Naive B cell (primary cell): Measurements from ENCODE around the gene TRIM17. TPM values are rescaled to one million over a fixed set of nuclear protein-coding genes. Genes with fewer than 3 reads are reported as not detected.

Experiments used
- ATAC-seq, 2 donors: fragments of 150-1000 bp; cut with Tn5 transposase; 2 replicates each; pipeline ENCODE4 v1.10.0; 2021; ENCODE audit warnings: low read depth in 2 of 2, mild to moderate bottlenecking in 2 of 2, moderate library complexity in 2 of 2
- DNase-seq: peaks from one replicate; pipeline ENCODE4 v3.0.0; 2022
- H3K27ac Mint-ChIP-seq, 6 donors: one replicate each; pipeline ENCODE4 v1.8.0; 2020 to 2022; ENCODE audit warnings: mild to moderate bottlenecking in 6 of 6, mixed read lengths in 6 of 6, moderate library complexity in 5 of 6, inconsistent platforms in 2 of 6
- H3K27me3 Mint-ChIP-seq, 3 donors: one replicate each; pipeline ENCODE4 v1.8.0; 2021 to 2022; ENCODE audit warnings: mixed read lengths in 3 of 3, mild to moderate bottlenecking in 1 of 3
- H3K36me3 Mint-ChIP-seq, 2 donors: one replicate each; pipeline ENCODE4 v1.8.0; 2020 to 2022; ENCODE audit warnings: mixed read lengths in 2 of 2, inconsistent platforms in 1 of 2, mild to moderate bottlenecking in 1 of 2
- H3K4me1 Mint-ChIP-seq, 3 donors: one replicate each; pipeline ENCODE4 v1.8.0; 2020 to 2022; ENCODE audit warnings: mixed read lengths in 3 of 3, inconsistent platforms in 1 of 3, mild to moderate bottlenecking in 1 of 3, moderate library complexity in 1 of 3
- H3K4me3 Mint-ChIP-seq, 8 donors: one replicate each; pipeline ENCODE4 v1.8.0; 2020 to 2022; ENCODE audit warnings: mild to moderate bottlenecking in 8 of 8, mixed read lengths in 8 of 8, moderate library complexity in 8 of 8, inconsistent platforms in 2 of 8
- H3K9me3 Mint-ChIP-seq, 7 donors: one replicate each; pipeline ENCODE4 v1.8.0; 2020 to 2022; ENCODE audit warnings: mixed read lengths in 7 of 7, mild to moderate bottlenecking in 5 of 7, inconsistent platforms in 2 of 7, moderate library complexity in 1 of 7
- polyA plus RNA-seq, 6 donors: library from polyadenylated mRNA; unstranded; fragments of 300-500 nt; fragmentation: Illumina TruSeq; gene quantifications; one replicate each; pipeline ENCODE4 v1.2.3, GENCODE V29; 2021; ENCODE audit warnings: low read depth in 6 of 6

TRIM17 gene
- polyA plus RNA-seq, 6 donors from 2014 or later = 0.24 to 0.27 (median 0.26) TPM; not detected in 2

- Mint-ChIP-seq H3K4me1 (peaks cover 19 to 45% (median 23%) of the 10 kb centered on the region in 3 donors), H3K4me3 (peak overlapping the region in 3 of 8 donors; percentile 47 to 93 (median 80)), H3K27ac (peak overlapping the region in 2 of 6 donors; percentile 51 to 79), H3K9me3 (no peaks in the 10 kb centered on the region), H3K27me3 (peaks cover 0 to 1% (median 0%) of the 10 kb centered on the region in 3 donors), H3K36me3 (no peaks in the 10 kb centered on the region)
- DNase-seq (no peak), ATAC-seq (no peak)
These were observed 6.6 kb downstream of the TRIM17 start for GRCh38 chr1:228410015-228410414.

- Mint-ChIP-seq H3K36me3 (no peaks in the 10 kb centered on the region), H3K27me3 (no peaks in the 10 kb centered on the region), H3K9me3 (no peaks in the 10 kb centered on the region), H3K4me1 (peaks cover 28 to 53% (median 31%) of the 10 kb centered on the region in 3 donors), H3K4me3 (peak overlapping the region in 3 of 8 donors; percentile 53 to 93 (median 72)), H3K27ac (peak overlapping the region in 1 of 6 donors; percentile 44)
- DNase-seq (no peak), ATAC-seq (no peak)
These were observed 7.5 kb downstream of the TRIM17 start for GRCh38 chr1:228408869-228409805.

- H3K27me3 Mint-ChIP-seq = no peaks in the 10 kb centered on the region
- H3K4me3 Mint-ChIP-seq = peak overlapping the region; percentile 51 to 97 (median 85)
- DNase-seq (no peak), ATAC-seq (no peak)
- H3K36me3 Mint-ChIP-seq = no peaks in the 10 kb centered on the region
- peaks cover 36 to 62% (median 37%) of the 10 kb centered on the region in 3 donors for H3K4me1 Mint-ChIP-seq
- H3K9me3 Mint-ChIP-seq = no peaks in the 10 kb centered on the region
- H3K27ac Mint-ChIP-seq = peak overlapping the region in 3 of 6 donors; percentile 59 to 87 (median 82)
These were observed 8.4 kb downstream of the TRIM17 start for GRCh38 chr1:228408041-228408868.

GRCh38 chr1:228407106-228408040 is 9.3 kb downstream of the TRIM17 start:
- Mint-ChIP-seq H3K4me3 (peak overlapping the region; percentile 78 to 97 (median 91)), H3K27ac (peak overlapping the region; percentile 63 to 92 (median 86)), H3K4me1 (peaks cover 43 to 71% (median 46%) of the 10 kb centered on the region in 3 donors), H3K9me3 (no peaks in the 10 kb centered on the region), H3K27me3 (no peaks in the 10 kb centered on the region), H3K36me3 (no peaks in the 10 kb centered on the region)
- ATAC-seq (peak in 1 of 2 donors; percentile 41), DNase-seq (no peak)

GRCh38 chr1:228405979-228406228 is 10.8 kb downstream of the TRIM17 start:
- H3K4me3 Mint-ChIP-seq = peak overlapping the region; percentile 89 to 97 (median 92)
- peaks cover 49 to 82% (median 51%) of the 10 kb centered on the region in 3 donors for H3K4me1 Mint-ChIP-seq
- H3K27me3 Mint-ChIP-seq = no peaks in the 10 kb centered on the region
- ATAC-seq (no peak), DNase-seq (no peak)
- no peaks in the 10 kb centered on the region for H3K36me3 Mint-ChIP-seq
- H3K27ac Mint-ChIP-seq = peak overlapping the region in 5 of 6 donors; percentile 67 to 91 (median 82)
- H3K9me3 Mint-ChIP-seq = no peaks in the 10 kb centered on the region

- Mint-ChIP-seq H3K36me3 (no peaks in the 10 kb centered on the region), H3K4me3 (peak overlapping the region; percentile 89 to 97 (median 92)), H3K27me3 (no peaks in the 10 kb centered on the region), H3K4me1 (peaks cover 51 to 84% (median 51%) of the 10 kb centered on the region in 3 donors), H3K9me3 (no peaks in the 10 kb centered on the region), H3K27ac (peak overlapping the region in 5 of 6 donors; percentile 67 to 91 (median 82))
- ATAC-seq = no peak
- DNase-seq = no peak
These were observed 11.3 kb downstream of the TRIM17 start for GRCh38 chr1:228405200-228405978.

- H3K27me3 Mint-ChIP-seq = no peaks in the 10 kb centered on the region
- no peaks in the 10 kb centered on the region for H3K36me3 Mint-ChIP-seq
- ATAC-seq (no peak), DNase-seq (no peak)
- no peaks in the 10 kb centered on the region for H3K9me3 Mint-ChIP-seq
- H3K4me1 Mint-ChIP-seq = peaks cover 51 to 82% (median 55%) of the 10 kb centered on the region in 3 donors
- peak overlapping the region in 3 of 6 donors; percentile 37 to 87 (median 50) for H3K27ac Mint-ChIP-seq
- peak overlapping the region in 7 of 8 donors; percentile 68 to 97 (median 91) for H3K4me3 Mint-ChIP-seq
These were observed 12.4 kb downstream of the TRIM17 start for GRCh38 chr1:228404107-228404720.

GRCh38 chr1:228403231-228403631 is 13.4 kb downstream of the TRIM17 start:
- no peak for ATAC-seq
- Mint-ChIP-seq H3K27ac (no peak overlapping the region), H3K4me3 (peak overlapping the region in 1 of 8 donors; percentile 27), H3K36me3 (no peaks in the 10 kb centered on the region), H3K9me3 (no peaks in the 10 kb centered on the region), H3K27me3 (no peaks in the 10 kb centered on the region), H3K4me1 (peaks cover 46 to 75% (median 51%) of the 10 kb centered on the region in 3 donors)
- DNase-seq = no peak

- Mint-ChIP-seq H3K4me3 (no peak overlapping the region), H3K4me1 (peaks cover 46 to 69% (median 47%) of the 10 kb centered on the region in 3 donors)
These were observed 14.0 kb downstream of the TRIM17 start for GRCh38 chr1:228402641-228403025.

GRCh38 chr1:228401782-228402640 is 14.7 kb downstream of the TRIM17 start:
- no peaks in the 10 kb centered on the region for H3K36me3 Mint-ChIP-seq

More at GRCh38 chr1:228402641-228403025, 14.0 kb downstream of the TRIM17 start:
- Mint-ChIP-seq H3K27me3 (no peaks in the 10 kb centered on the region), H3K36me3 (no peaks in the 10 kb centered on the region), H3K9me3 (no peaks in the 10 kb centered on the region), H3K27ac (peak overlapping the region in 1 of 6 donors; percentile 71)
- ATAC-seq (no peak), DNase-seq (no peak)

More at GRCh38 chr1:228401782-228402640, 14.7 kb downstream of the TRIM17 start:
- Mint-ChIP-seq H3K27me3 (no peaks in the 10 kb centered on the region), H3K9me3 (no peaks in the 10 kb centered on the region), H3K27ac (peak overlapping the region in 3 of 6 donors; percentile 64 to 72 (median 71)), H3K4me1 (peaks cover 40 to 65% (median 47%) of the 10 kb centered on the region in 3 donors), H3K4me3 (no peak overlapping the region)
- ATAC-seq (no peak), DNase-seq (no peak)
